ENCODE data around the gene PLEKHH2.
"Not testable (repeated sequence)": the region's sequence is repeated elsewhere in the genome, so short reads cannot be mapped to it uniquely, and the experiment has no call there.

Gene PLEKHH2

GRCh38 chr2:43718530-43719124, 81.6 kb downstream of the PLEKHH2 start:
- no peak for DNase-seq

- DNase-seq: no peak
Observed at GRCh38 chr2:43724728-43725526, 87.9 kb downstream of the PLEKHH2 start.

DNA sequence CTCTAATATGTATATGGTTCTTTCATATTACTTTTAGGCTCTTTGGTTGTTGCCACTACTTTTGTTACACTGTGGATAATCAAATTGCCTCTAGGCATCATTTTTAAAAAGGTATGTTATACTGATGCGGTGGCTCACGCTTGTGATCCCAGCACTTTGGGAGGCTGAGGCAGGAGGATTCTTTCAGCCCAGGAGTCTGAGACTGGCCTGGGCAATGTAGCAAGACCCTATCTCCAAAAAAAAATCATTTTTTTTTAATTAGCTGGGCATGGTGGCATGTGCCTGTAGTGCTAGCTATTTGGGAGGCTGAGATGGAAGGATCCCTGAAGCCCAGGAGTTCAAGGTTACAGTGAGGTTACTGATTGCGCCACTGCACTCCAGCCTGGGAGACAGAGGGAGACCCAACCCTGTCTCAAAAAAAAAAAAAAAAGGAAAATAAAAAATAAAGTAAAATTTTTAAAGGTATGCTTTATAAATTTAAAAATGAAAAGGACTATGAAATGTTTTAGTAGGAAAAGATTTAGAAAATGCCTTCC, 88.7 kb downstream of the PLEKHH2 start:
- DNase-seq: no peak

DNA sequence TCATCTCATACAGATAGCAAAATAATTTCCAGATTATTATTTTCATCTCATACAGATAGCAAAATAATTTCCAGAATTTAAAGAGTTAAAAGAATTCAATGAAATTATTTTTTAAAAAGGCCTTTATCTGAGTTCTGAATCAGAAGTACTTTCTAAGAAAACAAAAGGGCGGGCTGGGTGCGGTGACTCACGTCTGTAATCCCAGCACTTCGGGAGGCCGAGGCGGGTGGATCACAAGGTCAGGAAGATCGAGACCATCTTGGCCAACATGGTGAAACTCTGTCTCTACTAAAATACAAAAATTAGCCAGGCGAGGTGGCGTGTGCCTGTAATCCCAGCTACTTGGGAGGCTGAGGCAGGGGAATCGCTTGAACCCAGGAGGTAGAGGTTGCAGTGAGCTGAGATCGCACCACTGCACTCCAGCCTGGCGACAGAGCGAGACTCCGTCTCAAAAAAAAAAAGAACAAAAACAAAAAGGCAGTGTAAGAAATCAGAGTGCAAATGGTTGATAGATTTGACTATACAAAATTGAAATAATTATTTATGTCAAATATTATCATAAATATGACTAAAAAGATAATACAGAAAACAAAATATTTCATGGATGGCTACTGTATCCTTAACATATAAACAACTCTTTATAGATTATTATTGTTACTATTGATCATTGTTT, 90.0 kb downstream of the PLEKHH2 start:
- not testable (repeated sequence) for DNase-seq

- DNase-seq: no peak
Observed at GRCh38 chr2:43727634-43728014, 90.6 kb downstream of the PLEKHH2 start.

DNA sequence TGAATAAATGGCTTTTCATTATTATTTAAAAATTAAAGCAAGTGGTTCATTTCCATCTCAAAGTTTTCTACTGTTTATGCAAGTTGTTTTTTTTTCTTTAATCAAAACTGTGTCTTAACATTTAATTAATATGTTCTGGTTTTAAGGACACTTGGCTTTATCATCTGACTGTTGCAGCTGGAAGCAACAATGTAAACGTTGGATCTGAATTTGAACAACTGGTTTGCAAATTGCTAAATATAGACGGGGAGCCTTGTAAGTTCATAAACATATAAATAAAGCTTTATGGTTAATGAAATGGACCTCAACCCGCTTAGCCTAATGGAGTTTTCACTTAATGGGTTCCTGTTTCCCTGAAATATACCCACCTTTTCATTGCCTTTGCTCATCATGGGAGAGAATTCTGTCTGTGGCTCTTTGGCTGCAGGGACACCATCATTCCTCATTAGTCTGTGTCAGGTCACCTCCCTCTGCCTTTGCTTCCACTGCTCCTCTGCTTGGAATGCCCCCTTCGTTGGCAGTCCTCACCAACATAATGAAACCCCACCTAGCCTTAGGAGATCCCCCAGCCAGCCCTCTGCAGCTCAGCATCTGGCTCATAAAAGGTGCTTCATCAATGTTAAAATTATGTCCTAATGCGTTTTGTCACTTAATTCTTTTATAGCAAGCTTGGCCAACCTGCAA, 92.6 kb downstream of the PLEKHH2 start:
- DNase-seq: no peak

- DNase-seq: no peak
Observed at GRCh38 chr2:43731211-43731610, 94.2 kb downstream of the PLEKHH2 start.

- no peak for DNase-seq
Observed at GRCh38 chr2:43736637-43737036, 99.6 kb downstream of the PLEKHH2 start.

DNA sequence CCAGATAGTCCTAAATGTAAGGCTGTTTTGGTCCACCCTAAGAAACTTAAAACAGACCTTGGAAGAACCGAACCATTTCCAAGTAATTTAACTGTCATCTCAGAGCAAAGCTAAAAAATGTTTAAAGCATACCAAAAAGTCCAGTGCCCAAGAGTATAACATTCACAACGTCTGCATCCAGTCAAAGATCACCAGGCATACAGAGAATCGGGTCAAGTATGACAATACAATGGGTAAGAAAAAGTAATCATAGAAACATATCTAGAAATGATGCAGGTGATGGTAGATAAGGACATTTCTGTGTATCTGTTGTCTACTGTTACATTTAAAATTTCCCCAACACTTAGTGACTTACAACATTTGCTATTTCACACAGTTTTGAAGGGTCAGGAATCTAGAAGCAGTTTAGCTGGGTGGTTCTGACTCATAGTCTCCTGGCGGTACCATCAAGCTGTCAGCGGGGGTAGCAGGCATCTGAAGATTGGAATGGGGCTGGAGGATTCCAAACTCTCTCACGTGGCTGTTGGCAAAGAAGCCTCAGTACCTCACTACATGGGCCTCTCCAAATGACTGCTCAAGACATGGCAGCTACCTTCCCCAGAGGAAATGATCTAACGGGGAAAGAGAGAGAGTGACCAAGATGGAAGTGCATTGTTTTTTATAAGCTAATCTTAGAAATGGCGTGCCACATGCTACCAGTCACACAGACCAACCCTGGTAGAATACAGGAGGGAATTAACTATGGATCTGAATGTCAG, 100.2 kb downstream of the PLEKHH2 start:
- no peak for DNase-seq

GRCh38 chr2:43737855-43738254, 100.8 kb downstream of the PLEKHH2 start:
- no peak for DNase-seq

DNA sequence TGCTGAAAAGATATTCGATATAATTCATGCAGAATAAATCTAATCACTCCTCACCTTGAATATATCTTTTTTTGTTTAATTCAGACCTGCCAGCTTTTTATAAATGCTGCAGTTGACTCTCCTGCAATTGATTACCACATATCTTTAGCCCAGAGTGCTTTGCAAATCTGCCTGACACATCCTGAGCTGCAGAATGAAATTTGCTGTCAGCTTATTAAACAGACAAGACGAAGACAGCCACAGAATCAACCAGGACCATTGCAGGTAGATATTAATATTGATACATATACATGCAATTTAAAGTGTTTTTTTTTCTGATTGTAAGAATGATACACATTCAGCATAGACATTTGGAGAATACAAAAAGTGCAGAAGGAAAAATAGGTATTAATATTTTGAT, 101.2 kb downstream of the PLEKHH2 start:
- no peak for DNase-seq

DNA sequence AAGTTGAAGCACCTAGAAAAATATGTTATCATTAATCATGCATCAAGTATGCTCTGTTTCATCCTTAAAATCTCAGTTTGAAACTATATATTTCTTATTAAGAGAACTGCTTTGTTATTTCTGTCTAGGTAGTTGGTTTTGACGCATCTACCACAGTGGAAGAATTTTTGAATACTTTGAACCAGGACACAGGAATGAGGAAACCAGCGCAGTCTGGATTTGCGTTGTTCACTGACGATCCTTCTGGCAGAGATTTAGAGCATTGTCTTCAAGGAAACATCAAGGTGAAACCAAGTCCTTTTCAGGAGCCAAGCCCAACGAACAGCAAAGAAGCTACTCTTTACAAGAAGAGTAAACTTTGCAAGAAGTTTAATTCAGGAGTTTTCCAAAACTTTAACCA, 106.6 kb downstream of the PLEKHH2 start:
- no peak for DNase-seq

DNA sequence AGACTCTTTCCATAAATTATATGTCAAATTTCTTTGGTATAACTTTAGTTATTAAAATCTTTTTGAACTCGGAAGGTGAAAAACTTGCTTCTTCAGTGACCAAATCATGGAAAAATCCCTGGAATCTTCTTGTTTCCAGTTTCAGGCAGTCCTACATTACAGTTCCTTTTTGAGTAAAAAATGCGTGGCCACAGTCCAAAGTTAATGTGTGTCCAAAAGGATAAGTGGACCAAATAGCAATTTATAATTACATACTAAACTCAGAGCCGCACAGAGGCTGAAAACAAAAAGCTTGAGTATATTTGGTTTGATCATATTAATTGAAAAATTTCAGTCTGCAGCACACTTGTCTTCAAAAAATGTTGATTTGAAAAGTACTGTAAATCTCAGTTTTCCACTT, 108.4 kb downstream of the PLEKHH2 start:
- DNase-seq: no peak

DNA sequence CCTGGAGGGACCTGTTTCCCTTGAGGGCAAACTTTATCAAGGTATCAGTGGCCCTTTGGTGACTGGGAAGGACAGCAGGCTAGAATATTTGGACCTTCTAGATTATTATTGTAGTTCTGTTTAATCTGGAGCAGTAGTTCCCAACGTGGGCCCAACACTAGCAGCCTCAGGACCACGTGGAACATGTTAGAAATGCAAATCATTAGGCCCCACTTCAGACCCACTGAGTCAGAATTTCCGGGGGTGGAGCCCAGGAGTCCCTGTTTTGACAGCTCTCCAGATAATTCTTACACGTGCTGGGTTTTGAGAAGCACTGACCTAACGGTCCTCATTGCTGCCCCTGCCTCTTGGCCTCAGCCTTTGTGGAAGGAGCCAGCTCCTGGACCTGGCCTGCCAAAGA, 111.3 kb downstream of the PLEKHH2 start:
- no peak for DNase-seq

- no peak for DNase-seq
Observed at GRCh38 chr2:43749583-43749982, 112.5 kb downstream of the PLEKHH2 start.

DNA sequence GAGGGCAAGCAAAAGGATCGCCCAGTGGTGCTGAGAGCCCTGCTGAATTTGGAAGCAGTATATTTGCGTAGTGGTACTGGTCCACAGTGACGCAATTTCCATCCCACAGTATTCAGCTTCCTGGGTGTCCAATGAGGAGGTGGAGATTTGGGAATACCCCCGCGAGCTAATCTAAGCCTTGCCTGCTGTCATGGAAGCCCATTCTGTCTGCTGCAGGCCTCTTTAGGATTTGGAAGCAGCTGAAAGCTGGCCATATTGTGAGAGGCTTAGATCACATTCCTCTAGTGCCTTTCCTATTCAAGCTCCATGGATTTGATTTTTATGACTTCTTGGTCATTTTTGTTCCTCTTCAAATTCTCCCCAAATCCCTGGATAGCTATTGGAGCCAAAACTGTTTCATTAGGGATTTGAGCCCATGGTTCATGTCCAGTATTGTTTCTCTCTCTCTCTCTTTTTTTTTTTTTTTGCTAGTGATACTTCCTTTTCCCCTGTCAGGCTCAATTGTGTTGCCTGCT, 114.5 kb downstream of the PLEKHH2 start:
- DNase-seq: no peak

DNA sequence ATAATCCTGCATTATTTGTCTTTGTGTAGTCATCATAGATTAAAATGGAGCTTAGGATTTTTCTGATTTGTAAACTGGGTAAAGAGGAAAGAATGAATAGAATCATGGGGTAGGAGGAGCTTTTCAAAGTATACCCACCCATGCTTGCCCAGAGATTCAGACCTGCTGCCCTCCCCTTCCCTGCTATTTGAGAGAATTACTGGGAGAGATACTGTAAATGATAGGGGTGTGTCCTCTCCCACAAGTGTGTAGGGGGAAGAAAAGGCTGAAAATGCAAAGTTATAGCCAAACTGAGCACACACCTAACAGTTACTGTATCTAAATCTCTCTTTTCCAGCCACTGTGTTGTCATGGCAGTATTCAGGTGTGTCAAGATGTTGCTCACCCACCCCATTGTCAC, 115.2 kb downstream of the PLEKHH2 start:
- no peak for DNase-seq

DNA sequence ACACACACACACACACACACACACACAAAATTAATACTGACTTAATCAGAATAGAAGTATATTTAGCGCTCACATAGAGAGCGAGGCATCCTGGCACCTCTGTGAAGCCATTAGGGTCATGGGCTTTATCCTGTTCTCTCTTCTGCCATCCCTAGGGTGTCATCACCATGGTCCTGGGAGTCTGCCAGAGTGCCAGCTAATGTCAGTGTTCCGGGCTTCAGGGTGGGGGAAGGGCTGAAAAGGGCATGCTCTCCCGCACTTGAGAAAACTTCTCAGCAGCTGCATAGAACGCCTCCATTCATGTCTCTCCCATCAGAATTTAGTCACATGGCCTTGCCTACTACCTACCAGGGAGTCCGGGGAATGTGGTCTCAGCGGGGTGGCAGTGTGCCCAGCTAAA, 117.1 kb downstream of the PLEKHH2 start:
- no peak for DNase-seq

DNA sequence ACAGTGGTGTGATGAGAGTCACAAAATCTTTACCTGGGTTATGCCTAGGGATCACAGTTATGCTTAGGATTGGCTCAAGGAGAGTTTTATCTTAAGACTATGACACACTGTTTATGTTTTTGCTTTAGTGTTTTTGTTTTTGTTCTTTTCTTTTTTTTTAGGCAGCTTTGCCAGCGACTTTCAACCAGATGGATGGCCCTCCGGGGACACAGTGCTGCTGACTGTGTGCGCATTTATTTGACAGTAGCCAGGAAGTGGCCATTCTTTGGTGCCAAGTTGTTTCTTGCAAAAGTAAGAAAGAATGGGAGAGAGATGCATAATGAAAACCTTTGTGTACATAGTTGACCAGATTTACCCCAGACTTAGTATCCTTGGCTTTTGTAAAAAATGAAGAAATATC, 121.7 kb downstream of the PLEKHH2 start:
- no peak for DNase-seq

- no peak for DNase-seq
Observed at GRCh38 chr2:43759195-43759594, 122.1 kb downstream of the PLEKHH2 start.

GRCh38 chr2:43762286-43762685, 125.2 kb downstream of the PLEKHH2 start:
- DNase-seq: no peak

DNA sequence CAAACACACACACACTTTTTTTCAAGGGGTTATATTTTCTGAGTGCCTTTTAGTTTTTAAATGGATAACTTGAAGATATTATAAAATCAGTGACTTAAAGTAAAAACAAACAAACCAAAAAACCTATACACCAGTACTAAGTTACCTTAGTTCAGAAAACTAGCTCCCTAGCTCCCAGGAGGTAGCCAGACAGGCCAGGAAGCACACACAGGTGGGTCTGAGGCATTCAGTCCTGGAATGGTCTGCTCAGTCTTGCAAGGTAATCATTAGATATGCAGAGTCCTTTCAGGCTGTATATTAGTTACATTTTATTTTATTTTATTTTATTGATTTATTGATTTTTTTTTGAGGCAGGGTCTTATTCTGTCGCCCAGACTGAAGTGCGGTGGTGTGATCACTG, 126.0 kb downstream of the PLEKHH2 start:
- no peak for DNase-seq
